Measurements from ENCODE around the gene CDK11B.

The CDK11B gene

GRCh38 chr1:1594602-1595260, 64.1 kb downstream of the CDK11B start:
- no peak overlapping the region for H3K4me3 ChIP-seq (ENCODE audit: low read length)
- no peak for DNase-seq (ENCODE audit: low read depth, low spot score)

GRCh38 chr1:1593834-1594601, 64.8 kb downstream of the CDK11B start:
- DNase-seq (ENCODE audit: low read depth, low spot score): no peak
- no peak overlapping the region for H3K4me3 ChIP-seq (ENCODE audit: low read length)

GRCh38 chr1:1591452-1591851, 67.4 kb downstream of the CDK11B start:
- no peak for DNase-seq (ENCODE audit: low read depth, low spot score)

More at GRCh38 chr1:1591452-1591851, 67.4 kb downstream of the CDK11B start:
- H3K4me3 ChIP-seq (ENCODE audit: low read length): no peak overlapping the region

All from Jurkat, Clone E6-1 (cell line).